HG02981 (cell line): Measurements from ENCODE around the gene RANBP10.
"Not testable (repeated sequence)": the region's sequence is repeated elsewhere in the genome, so short reads cannot be mapped to it uniquely, and the experiment has no call there.

Source experiments
- ATAC-seq: cut with Tn5 transposase; IDR thresholded peaks from one replicate; pipeline ENCODE4 v1.9.1; 2021; ENCODE audit warnings: mild to moderate bottlenecking, moderate library complexity; ENCODE audit not compliant: unreplicated experiment

RANBP10 gene

DNA sequence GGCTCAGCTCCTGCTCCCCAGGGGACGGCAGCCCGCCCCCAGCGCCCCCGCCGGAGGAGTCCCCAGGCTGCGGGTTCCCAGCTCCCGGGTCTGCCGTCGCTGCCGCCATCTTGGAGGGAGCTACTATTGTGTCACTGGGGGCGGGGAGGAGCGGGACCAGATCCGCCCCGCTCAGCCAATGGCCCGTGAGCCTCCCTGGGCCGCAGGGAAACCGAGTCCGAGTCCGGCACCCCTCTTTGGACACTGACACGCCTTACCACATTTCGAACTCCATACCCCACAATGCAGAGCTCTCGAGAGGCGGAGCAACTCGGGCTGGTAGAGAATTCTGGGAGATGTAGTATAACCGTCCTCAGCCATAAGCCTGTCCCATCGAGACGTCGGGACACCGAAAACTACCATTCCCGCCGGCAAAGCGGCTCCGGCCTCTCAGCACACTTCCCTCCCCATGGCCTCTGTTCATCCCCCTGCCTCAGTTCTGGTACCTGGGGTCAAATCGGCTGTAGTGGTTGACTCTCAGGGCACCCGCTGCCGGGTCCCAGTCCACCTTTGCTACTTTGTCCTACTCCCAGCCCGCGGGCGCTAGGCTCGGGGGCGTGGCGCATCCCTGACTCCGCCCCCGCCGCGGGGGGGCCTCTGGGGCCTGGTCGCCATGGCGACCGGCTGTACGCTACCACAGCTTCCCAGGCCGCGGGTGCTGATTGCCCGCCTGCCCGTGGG lies at the start of gene RANBP10, which contains the start of gene TSNAXIP1:
RANBP10 (minus strand) TSS at position 133 of the 720 bp plus-strand sequence; CDS start at position 109, 24 bp downstream.
TSNAXIP1 (plus strand) TSS at position 462 of the 720 bp plus-strand sequence. CDS start 261 bp downstream, outside the sequence.
- ATAC-seq: peak; percentile 81

DNA sequence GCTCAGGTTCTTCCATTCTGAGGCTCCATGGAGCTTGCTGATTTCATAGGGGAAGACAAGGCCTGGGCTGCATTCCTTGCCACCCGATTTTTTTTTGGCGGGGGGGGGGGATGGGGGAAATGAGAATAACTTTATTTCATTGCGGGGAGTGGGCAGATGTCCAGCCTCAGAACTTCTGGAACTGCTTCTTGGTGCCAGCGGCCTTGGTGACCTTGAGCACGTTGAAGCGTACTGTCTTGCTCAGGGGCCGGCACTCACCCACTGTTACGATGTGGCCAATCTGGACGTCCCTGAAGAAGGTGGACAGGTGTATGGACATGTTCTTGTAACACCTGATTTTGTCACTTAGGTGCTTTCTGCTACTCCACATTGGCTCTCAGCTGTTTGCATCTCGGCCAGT lies 49.4 kb upstream of the RANBP10 start:
- ATAC-seq: no peak

DNA sequence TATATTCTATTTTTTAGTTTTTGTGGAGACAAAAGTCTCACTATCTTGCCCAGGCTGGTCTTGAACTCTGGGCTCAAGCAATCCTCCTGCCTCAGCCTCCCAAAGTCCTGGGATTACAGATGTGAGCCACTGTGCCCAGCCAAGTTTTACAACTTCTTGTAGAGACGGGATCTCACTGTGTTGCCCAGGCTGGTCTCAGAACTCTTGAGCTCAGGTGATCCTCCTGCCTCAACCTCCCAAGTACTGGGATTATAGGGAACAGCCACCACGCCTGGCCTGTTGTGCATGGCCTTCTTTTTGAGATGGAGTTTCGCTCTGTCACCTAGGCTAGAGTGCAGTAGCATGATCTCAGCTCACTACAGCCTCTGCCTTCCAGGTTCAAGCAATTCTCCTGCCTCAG lies 47.3 kb upstream of the RANBP10 start:
- no peak for ATAC-seq

DNA sequence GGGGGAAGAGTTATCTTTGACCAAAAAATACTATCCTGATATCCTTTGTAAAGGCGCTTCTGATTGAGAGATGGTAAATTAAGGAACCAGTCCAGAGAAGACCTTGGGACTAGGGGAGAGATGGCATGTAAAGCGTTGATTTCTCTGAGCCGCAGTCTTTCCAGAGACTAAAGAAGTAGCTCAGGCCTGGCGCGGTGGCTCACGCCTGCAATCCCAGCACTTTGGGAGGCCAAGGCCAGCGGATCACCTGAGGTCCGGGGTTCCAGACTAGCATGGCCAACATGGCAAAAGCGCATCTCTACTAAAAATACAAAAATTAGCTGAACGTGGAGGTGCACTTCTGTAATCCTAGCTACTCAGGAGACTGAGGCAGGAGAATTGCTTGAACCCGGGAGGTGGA lies 41.8 kb upstream of the RANBP10 start:
- ATAC-seq: no peak

DNA sequence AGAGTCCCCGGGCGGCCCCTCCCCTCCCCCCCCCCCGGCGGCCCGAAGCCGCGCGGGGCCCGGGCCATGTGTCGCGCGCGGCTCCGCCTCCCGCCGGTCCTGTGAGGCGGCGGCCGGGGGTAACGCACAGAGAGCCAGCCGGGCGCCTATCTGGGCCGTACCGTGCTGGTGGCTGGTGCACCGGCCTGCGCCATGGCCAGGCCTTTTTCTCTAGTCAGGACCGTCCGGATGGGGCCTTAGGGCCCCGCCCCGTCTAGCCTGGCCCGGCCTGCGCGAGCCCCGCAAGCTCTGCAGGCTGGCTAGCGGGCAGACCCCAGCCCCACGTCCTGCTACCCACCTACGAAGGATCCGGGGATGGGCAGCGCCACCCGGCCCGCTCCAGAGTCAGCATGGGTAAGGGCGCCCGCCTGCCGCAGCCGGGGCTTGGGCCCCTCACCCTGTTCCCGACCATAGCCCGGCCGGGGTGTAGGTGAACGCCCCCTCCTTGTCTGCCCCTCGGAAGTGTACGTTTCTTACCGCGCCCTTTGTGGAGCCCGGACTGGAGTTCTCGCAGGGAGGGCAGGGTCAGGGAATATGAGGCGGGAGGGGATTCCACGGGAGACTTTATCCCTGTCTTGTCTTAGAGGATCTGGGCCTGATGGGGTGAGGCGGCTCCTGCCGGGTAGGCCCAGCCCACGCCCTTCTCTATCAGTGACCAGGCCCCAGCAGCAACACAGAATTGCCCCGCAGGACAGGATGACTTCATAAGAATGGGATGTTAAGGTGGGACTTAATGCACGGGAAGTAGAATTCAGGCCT lies 40.9 kb upstream of the RANBP10 start, which contains the start of gene CENPT:
CENPT (minus strand) TSS at position 630 of the 798 bp plus-strand sequence. CDS start 13,834 bp downstream, outside the sequence.
- peak; percentile 32 for ATAC-seq

DNA sequence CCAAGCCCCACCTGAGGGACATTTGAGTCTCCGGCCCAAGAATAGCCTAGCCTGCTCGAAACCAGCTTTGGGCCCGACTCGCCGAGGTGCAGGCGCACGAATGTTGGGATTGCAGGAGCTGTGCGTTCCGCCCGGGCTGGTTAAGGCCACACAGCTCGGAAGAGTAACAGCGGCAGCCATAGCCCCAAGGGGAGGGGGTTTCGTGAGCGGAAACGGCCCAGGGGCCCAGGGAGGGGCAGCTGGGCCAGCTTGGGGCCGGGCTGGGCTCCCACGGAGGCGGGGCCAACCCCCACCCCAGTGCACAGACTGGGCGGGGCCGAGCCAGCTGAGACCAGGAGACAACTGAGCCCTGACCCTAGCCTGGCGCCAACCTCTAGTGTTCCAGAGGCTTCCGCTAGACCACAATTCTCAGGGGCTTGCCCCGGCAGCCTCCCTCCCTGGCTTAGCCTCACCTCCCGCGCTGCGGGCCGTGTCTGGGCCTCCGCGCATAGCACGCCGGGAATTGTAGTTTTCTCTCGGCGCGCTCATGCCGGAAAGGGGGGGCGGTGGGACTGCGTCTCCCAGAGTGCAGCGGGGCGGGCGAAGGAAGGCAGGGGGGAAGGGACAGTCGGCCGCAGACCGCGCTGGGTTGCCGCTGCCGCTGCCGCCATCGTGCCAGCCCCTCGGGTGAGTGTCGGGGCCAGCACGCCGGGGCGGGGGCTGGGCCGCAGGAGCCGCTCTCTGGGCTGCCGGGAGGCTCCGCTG lies 40.1 kb upstream of the RANBP10 start, which contains the start of gene NUTF2:
NUTF2 (plus strand) TSS at position 614 of the 744 bp plus-strand sequence. CDS start 18,198 bp downstream, outside the sequence.
- peak; percentile 55 for ATAC-seq

DNA sequence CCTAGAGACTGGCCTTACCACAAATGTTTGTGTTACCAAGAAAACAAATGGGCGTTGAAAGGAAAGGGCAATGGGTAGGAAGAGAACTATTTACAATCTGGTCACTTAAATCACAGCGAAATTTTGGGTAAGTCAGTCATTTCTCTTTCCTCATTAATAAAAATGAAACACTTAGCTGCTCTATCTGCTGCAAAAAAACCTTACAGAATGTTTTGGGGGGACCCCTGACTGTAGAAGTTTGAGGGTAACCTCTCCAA lies 39.6 kb upstream of the RANBP10 start:
- ATAC-seq: no peak

DNA sequence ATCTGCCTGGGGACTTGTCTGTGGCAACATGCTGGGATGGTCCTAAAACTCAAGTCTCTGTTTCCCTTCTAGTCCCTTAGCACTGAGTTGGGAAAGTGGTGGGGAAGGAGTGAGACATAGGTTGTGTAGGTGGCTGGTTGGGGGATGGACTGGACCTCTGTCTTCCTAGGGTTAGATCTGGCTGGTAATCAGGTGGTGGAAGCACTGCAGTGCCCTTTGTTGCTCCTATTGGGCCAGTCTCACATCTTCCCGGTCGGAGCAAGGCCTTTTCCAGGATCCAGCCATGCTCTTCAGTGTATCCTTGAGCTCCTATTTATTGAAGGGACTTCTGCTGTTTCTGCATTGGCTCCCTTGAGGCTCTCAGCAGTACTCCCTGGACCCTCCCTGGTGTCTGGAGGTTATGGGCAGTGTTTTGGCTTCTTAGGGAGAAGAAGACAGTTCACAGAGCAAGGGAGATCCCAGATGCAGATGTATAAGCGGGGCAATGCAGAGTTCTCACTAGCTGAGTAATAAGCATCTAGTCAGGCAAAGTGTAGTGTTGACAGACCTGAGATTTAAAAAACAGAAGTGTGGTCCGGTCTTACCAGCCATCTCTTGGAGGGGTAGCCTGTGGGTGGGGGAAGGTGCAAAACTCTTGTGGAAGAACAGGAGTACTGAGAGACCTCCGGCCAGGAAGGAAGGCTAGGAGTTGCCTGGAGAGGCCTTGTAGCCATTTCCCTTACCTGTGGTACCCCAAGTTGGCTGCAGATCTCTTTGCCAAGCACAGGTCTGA lies 39.1 kb upstream of the RANBP10 start:
- no peak for ATAC-seq

DNA sequence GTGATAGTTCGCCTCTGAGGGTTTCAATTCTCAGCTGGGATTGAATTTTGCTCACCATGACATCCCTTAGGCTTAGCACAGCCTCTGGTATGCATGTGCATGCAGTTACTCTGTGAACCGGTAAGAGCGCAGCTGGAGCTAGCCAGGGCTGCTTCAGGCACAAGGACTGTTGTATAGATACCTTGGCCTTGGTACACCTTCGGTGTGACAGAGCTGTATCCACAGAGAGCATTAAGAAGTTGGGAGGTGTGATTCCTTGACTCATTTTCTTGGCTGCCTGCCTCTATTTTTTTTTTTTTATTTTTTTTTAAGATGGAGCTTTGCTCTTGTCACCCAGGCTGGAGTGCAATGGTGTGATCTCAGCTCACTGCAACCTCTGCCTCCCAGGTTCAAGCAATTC lies 38.1 kb upstream of the RANBP10 start:
- no peak for ATAC-seq

DNA sequence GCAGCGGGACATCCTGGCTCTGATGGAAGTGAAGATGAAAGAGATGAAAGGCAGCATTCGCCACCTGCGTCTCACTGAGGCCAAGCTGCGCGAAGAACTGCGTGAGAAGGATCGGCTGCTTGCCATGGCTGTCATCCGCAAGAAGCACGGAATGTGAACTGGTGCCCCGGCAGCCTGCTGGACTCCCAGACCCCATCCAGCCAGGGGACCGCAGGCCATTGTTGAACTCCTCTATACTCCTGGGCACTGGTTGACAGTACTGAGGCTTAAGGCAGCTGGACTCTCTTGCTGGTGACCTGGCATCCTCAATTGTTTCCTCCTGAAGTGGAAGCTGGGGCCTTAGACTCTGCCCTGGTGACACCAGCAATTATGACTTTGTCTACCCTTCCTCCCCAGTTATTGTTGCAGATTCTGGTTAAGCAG lies 37.0 kb upstream of the RANBP10 start:
- no peak for ATAC-seq

DNA sequence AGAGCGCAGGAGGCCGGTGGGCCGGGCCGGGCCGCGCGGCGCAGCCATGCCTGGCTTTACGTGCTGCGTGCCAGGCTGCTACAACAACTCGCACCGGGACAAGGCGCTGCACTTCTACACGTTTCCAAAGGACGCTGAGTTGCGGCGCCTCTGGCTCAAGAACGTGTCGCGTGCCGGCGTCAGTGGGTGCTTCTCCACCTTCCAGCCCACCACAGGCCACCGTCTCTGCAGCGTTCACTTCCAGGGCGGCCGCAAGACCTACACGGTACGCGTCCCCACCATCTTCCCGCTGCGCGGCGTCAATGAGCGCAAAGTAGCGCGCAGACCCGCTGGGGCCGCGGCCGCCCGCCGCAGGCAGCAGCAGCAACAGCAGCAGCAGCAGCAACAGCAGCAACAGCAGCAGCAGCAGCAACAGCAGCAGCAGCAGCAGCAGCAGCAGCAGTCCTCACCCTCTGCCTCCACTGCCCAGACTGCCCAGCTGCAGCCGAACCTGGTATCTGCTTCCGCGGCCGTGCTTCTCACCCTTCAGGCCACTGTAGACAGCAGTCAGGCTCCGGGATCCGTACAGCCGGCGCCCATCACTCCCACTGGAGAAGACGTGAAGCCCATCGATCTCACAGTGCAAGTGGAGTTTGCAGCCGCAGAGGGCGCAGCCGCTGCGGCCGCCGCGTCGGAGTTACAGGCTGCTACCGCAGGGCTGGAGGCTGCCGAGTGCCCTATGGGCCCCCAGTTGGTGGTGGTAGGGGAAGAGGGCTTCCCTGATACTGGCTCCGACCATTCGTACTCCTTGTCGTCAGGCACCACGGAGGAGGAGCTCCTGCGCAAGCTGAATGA lies 36.4 kb upstream of the RANBP10 start:
- ATAC-seq: peak; percentile 4

DNA sequence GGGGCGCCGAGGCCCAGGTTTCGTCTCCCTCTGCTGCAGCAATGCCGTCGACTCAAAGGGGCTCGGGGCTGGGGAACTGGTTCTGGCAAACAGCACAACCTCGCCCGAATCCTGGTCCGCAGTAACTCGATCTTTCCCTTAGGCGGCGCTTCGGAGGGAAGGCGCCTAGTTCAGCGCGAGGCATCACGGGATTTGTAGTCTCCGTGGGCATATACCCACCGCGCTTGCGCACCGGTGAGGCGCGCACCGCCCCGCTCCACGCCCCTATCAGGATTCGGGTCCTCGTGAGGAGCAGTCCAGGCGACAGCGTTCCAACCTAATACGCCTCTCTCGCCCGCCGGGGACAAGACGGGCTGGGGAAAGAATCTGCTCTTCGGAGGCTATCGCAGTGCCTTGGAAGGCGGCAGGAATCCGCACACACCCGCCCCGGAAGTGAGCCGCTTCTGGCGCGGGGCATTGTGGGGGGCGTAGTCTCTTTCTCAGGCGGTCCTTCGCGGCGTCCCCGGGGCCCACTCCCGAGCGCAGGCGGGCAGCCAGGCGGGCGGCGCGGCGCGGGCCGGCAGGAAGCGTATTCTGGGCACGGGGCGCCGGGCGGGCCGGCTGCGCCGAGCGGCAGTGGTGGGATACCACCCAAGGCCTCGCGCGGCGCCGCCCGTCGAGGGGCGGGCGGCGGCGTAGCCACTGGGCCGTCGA lies 35.6 kb upstream of the RANBP10 start, which contains the start of gene THAP11:
THAP11 (plus strand) TSS at position 505 of the 693 bp plus-strand sequence. CDS start 235 bp downstream, outside the sequence.
- peak; percentile 43 for ATAC-seq

DNA sequence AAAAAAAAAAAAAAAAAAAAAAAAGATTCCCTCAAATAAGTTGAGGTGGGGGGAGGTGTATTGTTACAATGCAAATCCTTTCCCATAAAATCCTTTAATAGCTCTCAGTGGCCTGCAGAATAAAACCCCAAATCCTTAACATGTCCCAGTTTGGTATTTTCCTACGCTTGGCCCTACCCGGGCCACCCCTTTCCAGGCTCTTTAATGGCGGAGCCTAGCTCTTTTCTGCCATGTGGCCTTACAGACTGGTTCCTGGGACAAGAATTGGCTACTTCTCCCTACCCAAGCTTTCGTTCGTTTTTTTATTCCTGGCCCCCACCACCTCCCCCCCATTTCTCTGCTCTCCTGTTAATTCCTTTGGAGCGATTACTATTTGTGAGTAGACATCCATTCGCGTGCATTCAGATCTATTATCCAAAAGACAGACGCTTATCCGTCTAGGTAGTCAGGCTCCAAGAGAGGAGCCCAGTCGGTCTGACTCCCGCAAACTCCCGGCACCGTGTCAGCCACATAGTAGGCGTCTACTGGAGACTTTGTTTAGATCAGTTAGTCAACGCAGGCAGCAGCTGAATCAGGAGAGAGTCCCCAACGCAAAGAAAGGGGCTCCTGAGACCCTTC lies 34.9 kb upstream of the RANBP10 start:
- ATAC-seq: no peak

DNA sequence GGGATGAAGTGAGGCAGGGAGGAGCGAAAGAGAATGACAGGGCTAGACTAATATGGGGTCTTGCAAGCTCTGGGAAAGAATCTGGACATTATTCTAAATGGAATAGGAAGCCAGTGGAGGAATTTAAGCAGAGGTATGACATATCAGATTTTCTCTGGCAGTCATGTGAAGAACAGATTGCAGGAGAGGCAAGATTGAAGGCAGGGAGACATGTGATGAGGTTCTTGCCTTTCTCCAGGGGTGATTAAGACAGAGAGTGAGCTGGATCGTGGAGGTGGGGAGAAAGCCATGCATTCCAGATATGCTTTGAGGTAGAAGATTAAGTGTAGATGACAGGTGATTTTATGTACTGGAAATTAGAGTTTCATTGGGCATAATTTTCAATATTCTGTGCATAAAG lies 31.5 kb upstream of the RANBP10 start:
- no peak for ATAC-seq

DNA sequence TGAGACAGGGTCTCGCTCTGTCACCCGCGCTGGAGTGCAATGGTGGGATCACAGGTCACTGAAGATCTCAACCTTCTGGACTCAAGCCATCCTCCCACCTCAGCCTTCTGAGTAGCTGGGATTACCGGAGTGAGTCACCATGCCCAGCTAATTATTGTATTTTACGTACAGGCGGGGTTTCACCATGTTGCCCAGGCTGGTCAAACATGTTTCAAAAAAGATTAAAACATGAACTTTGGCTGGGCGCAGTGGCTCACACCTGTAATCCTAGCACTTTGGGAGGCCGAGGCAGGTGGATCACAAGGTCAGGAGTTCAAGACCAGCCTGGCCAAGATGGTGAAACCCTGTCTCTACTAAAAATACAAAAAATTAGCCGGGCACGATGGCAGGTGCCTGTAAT lies 30.8 kb upstream of the RANBP10 start:
- ATAC-seq: not testable (repeated sequence)

DNA sequence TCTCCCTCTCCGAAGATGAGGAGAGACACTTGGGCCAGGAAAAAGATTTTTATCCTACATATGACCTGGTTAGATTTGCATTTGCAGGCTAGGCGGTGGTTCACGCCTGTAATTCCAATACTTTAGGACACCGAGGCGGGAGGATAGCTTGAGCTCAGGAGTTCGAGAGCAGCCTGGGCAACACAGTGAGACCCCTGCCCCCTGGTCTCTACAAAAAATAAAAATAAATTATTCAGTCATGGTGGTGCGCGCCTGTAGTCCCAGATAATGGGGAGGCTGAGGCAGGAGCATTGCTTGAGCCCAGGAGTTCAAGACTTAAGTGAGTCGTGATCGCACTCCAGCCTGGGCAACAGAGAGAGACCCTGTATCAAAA lies 27.9 kb upstream of the RANBP10 start:
- ATAC-seq: no peak

DNA sequence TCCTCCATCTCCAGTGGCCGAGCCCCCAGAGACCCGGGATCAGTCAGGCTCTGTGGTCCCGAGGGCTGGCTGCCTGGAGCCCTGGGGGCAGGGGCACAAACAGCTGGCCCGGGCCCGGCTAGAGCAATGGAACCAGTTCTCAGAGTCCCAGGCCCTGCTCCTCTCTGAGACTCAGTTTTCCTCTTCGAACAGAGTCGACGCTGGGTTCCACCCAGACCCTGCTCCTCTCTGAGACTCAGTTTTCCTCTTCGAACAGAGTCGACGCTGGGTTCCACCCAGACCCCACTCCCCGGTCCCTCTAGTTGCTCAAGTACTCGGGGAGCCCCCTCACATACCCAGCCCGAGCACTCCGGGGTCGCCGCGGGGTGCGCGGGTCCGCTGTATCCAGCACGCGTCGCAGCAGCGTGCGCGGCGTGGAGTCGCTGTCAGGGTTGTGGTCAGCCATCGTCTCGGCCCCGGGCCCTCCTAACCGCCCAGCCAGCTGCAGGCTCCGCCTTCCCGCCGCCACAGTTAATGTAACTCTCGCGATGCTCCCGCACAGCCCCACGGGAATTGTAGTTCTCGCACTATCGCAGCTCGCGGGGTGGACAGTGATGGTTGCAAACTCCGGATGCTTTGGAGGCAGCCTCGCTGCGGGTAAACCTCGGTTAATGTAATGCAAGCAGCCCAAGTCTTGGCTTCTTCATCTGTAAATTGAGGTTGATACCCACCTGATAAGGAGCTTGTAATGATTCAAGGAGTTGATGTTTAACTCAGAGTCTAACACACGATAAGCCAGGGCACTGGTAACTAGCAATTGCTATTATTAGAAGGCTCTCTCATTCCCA lies 27.3 kb upstream of the RANBP10 start:
- ATAC-seq: peak; percentile 94

DNA sequence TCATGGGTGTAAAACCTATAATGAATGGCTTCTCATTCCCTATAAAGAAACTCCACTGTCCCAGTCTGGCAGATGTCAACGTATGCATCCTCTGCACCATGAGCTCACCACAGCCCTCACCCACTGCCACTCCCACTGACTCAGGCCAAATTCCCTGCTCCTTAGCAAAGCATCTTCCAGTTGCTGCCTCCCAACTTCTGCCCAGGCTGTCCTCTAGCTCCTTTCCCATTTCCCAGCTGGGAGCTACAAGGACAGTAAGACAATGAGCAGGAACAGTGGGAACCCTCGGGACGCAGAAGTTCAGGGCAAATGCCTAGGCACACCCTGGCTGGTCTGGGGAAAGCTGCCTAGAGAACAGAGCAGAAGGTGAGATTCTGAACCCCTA lies 26.7 kb upstream of the RANBP10 start:
- no peak for ATAC-seq
